Measurements from ENCODE around the gene MMEL1.

DNA sequence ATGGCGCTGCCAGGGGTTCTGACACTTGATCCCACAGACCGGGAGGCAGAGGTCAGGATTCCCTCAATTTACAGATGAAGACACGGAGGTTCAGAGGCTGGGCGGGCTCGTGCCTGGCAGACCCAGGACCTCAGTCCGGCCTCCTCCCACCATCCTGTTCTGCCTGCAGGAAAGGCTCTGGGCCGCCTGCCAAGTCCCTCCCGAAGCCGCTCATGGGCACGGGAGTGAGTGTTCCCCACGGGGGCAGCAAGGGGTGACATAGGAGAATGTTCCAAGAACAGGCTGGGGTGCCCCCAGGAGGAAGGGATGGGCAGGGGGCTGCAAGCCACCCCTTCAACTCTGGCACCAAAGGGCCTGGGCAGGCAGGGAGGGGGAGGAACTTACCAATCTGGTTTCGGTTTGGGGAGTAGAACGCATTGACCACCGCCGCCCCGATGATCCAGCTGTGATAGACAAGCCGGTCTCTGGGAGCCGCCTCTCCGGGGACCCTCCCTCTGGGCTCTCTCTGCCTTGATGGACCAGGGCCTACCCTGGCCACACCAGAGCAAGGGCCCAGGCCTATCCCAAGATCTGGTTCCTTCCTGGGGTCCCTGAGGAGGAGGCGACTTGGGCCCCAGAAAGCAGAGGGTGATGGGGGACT, 38.7 kb downstream of the MMEL1 start:
- TF ChIP-seq, protein P1, sequence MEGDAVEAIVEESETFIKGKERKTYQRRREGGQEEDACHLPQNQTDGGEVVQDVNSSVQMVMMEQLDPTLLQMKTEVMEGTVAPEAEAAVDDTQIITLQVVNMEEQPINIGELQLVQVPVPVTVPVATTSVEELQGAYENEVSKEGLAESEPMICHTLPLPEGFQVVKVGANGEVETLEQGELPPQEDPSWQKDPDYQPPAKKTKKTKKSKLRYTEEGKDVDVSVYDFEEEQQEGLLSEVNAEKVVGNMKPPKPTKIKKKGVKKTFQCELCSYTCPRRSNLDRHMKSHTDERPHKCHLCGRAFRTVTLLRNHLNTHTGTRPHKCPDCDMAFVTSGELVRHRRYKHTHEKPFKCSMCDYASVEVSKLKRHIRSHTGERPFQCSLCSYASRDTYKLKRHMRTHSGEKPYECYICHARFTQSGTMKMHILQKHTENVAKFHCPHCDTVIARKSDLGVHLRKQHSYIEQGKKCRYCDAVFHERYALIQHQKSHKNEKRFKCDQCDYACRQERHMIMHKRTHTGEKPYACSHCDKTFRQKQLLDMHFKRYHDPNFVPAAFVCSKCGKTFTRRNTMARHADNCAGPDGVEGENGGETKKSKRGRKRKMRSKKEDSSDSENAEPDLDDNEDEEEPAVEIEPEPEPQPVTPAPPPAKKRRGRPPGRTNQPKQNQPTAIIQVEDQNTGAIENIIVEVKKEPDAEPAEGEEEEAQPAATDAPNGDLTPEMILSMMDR (IDR thresholded peaks at IDR 0.05) = no peak
- no peak for TF ChIP-seq POLR2A (IDR thresholded peaks at IDR 0.05)

Measured in heart left ventricle (tissue), 13 donors.